ENCODE measurements around the gene FLT3. TPM values are rescaled to one million over a fixed set of nuclear protein-coding genes. Genes with fewer than 3 reads are reported as not detected.
A peak's percentile ranks its signal among the peaks of the same experiment; 100 is the strongest.

The FLT3 gene
- polyA plus RNA-seq, 2 of the 4 experiments (the other 2 are of a cell fraction), result not detected

DNA sequence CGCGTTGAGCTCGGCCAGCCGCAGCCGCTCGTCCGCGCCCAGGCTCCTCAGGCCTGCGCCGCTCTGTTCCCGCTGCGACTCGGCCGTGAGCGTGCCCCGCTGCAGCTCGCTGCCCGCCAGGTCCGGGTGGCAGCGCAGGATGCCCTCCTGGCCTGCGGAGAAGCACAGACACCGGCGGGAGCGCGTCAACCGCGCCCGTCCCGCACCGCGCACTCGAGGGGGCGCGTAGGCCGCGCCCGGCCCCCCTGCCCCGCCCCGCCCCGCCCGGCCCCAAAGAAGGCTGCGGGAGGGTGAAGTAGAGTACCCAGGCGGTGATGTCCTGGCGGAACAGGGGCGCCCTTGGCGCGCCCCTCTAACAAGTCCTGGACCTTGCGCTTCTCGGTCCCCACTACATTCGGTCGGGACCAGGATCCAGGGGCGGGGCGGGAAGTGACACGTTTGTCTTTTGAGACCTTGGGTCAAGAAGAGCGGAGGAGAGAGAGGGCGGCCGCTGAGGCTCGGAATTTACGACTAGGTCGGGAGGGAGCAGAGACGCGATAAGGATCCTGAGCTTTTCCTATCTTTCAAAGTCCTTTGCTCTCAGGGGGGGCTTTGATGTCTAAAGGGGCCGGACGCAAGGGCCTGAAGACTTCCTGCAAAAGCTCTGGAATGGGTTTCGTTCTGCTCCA lies 121.9 kb downstream of the FLT3 start:
- POLR2A ChIA-PET, result no interaction called here
- H3K27ac ChIP-seq, result no peak overlapping the region
- FAIRE-seq (no peak), ATAC-seq (peak in 1 of 2 experiments; percentile 32; a peak in 2 of 6 replicates), DNase-seq (ENCODE audit: low read depth in 1 of 2, low spot score in 1 of 2) (no peak)
- no peaks in the 10 kb centered on the region for H3K9me3 ChIP-seq
- no peaks in the 10 kb centered on the region; the same call in 2 of the 3 replicates for H3K4me1 ChIP-seq
- peak overlapping the region; percentile 31 for H3K4me3 ChIP-seq
- no peak for TF ChIP-seq HOXB13 (CRISPR knock-in tag; IDR thresholded peaks at IDR 0.05; ENCODE audit: low read depth)
- TF ChIP-seq, protein P1, sequence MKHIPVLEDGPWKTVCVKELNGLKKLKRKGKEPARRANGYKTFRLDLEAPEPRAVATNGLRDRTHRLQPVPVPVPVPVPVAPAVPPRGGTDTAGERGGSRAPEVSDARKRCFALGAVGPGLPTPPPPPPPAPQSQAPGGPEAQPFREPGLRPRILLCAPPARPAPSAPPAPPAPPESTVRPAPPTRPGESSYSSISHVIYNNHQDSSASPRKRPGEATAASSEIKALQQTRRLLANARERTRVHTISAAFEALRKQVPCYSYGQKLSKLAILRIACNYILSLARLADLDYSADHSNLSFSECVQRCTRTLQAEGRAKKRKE (CRISPR knock-in tag; IDR thresholded peaks at IDR 0.05; ENCODE audit: low read depth), result no peak
- peak overlapping the region; percentile 74 for H3K4me2 ChIP-seq
- CTCF ChIA-PET, result interaction anchor here (1.1 to 11.2 kb wide), 3 partner anchors 25 to 616 kb away, joined by 4 to 120 read pairs (median 7); no protein-coding TSS in a partner anchor
- 30% methylated on average over 7 of the region's 65 CpGs for WGBS (ENCODE audit: missing lambda C conversion rate)

DNA sequence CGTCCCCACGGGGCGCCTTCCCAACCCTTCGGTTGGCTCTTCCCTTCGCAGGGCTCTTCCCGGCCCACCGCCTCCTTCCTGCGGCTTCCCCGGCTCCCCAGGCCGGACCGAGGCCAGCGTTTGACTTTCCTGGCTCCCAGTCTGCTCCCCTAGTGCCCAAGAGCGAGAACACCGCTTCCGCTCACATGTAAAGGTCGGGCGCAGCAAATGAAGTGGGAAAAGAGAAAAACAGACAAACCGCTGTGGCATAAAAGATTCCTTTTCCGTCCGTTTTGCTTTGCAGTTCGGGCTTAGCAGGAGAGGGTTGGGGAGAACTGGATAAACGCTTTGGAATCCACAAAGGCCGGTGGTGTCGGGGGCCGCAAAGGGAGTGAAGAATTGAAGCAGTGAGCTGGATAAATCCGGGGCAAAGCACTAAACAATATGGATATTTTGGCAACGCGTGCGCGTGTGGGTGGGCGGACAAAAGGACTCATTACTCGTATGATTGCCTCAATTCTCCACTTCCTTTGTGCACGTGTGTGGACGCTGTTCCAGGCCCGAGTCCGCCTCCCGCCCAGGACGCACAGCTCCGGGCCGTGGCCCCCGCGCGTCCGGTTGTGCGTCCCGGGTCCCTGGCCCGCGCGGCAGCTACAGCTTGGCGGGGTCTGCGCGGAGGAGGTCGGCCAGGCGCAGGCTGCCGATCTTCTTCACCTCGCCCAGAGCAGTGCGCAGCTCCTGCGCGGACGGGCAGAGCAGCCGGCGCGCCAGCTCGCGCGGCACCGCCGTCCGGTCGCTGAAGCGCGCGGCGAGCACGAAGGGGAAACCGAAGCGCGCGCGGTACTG lies 122.7 kb downstream of the FLT3 start:
- TF ChIP-seq ZNF302 (CRISPR knock-in tag; IDR thresholded peaks at IDR 0.05) (no peak), FOXS1 (CRISPR knock-in tag; IDR thresholded peaks at IDR 0.05) (no peak), KDM1A (IDR thresholded peaks at IDR 0.05; ENCODE audit: low read depth) (no peak), SMC3 (IDR thresholded peaks at IDR 0.05) (no peak), GATA3 (IDR thresholded peaks at IDR 0.05; ENCODE audit: borderline replicate concordance) (no peak), HDAC2 (IDR thresholded peaks at IDR 0.05) (no peak), NPAS2 (CRISPR knock-in tag; IDR thresholded peaks at IDR 0.05; ENCODE audit: borderline replicate concordance) (no peak), RNF2 (IDR thresholded peaks at IDR 0.05; ENCODE audit: borderline replicate concordance, low read depth) (no peak)
- TF ChIP-seq, protein P2, sequence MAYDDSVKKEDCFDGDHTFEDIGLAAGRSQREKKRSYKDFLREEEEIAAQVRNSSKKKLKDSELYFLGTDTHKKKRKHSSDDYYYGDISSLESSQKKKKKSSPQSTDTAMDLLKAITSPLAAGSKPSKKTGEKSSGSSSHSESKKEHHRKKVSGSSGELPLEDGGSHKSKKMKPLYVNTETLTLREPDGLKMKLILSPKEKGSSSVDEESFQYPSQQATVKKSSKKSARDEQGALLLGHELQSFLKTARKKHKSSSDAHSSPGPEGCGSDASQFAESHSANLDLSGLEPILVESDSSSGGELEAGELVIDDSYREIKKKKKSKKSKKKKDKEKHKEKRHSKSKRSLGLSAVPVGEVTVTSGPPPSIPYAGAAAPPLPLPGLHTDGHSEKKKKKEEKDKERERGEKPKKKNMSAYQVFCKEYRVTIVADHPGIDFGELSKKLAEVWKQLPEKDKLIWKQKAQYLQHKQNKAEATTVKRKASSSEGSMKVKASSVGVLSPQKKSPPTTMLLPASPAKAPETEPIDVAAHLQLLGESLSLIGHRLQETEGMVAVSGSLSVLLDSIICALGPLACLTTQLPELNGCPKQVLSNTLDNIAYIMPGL (CRISPR knock-in tag; IDR thresholded peaks at IDR 0.05; ENCODE audit: borderline replicate concordance), result no peak
- TF ChIP-seq, protein P3, sequence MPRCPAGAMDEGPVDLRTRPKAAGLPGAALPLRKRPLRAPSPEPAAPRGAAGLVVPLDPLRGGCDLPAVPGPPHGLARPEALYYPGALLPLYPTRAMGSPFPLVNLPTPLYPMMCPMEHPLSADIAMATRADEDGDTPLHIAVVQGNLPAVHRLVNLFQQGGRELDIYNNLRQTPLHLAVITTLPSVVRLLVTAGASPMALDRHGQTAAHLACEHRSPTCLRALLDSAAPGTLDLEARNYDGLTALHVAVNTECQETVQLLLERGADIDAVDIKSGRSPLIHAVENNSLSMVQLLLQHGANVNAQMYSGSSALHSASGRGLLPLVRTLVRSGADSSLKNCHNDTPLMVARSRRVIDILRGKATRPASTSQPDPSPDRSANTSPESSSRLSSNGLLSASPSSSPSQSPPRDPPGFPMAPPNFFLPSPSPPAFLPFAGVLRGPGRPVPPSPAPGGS (IDR thresholded peaks at IDR 0.05), result no peak
- Histone ChIP-seq H3K27ac (no peak overlapping the region), H3K4me3 (peak overlapping the region; percentile 31; the same call in 2 of the 3 replicates), H3K4me1 (no peaks in the 10 kb centered on the region; the same call in 2 of the 3 replicates), H3K9me3 (no peaks in the 10 kb centered on the region), H3K4me2 (peak overlapping the region; percentile 74)
- DNase-seq (ENCODE audit: low read depth in 1 of 2, low spot score in 1 of 2) (peak in 1 of 2 experiments; percentile 29), ATAC-seq (peak; percentile 27 to 68; a peak in 3 of 6 replicates), FAIRE-seq (no peak)
- 12% methylated on average over 29 of the region's 80 CpGs for WGBS (ENCODE audit: missing lambda C conversion rate)
- POLR2A ChIA-PET, result no interaction called here
- CTCF ChIA-PET, result interaction anchor here (1.1 to 11.2 kb wide), 3 partner anchors 24 to 616 kb away, joined by 4 to 120 read pairs (median 7); no protein-coding TSS in a partner anchor

DNA sequence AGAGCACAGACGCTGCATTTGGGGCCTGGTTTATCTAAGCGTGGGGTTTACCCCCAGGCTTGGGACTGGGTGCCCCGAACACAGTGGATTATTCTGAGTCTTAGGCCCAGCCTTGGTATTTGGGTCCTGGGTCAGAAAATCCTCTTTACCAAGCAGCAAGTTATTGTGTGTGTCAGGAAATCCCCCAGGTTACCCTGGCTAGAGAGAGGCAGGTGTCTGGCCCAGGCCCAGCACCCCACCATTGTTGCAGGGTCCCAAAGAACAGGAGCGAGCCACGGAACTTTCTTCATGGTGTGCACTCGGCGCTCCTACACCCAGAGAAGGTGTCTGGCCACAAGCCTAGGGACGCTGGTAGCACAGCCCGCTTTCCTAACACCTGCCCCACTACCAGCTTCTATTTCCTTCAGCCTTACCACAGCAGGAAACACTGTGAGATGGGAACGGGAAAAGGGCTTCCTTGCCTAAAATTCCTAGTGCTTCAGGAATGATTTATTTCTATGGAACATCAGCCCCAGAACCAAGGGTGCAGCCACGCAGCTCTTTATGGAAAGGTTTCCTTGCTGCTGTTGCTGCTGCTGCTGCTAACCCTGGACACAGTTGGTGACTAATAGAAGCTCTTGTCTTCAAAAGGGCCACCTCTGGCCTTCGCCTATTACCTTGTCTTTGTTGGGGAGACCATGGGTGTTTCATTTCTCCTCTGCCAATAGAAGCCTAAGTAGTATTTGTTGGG lies 123.8 kb downstream of the FLT3 start:
- H3K4me1 ChIP-seq, result no peaks in the 10 kb centered on the region; the same call in 2 of the 3 replicates
- 84% methylated on average over 11 of the region's 12 CpGs for WGBS (ENCODE audit: missing lambda C conversion rate)
- ATAC-seq (no peak), DNase-seq (ENCODE audit: low read depth in 1 of 2, low spot score in 1 of 2) (no peak), FAIRE-seq (no peak)
- no peaks in the 10 kb centered on the region for H3K9me3 ChIP-seq
- TF ChIP-seq KDM1A (IDR thresholded peaks at IDR 0.05; ENCODE audit: low read depth) (no peak), RNF2 (IDR thresholded peaks at IDR 0.05; ENCODE audit: borderline replicate concordance, low read depth) (no peak), RARB (CRISPR knock-in tag; IDR thresholded peaks at IDR 0.05) (no peak), RFX5 (IDR thresholded peaks at IDR 0.05) (no peak), FOSL2 (IDR thresholded peaks at IDR 0.05) (no peak), FOSL2 (CRISPR knock-in tag; IDR thresholded peaks at IDR 0.05) (no peak)
- TF ChIP-seq, protein P2 (CRISPR knock-in tag; IDR thresholded peaks at IDR 0.05; ENCODE audit: borderline replicate concordance), result no peak
- H3K27ac ChIP-seq, result no peak overlapping the region
- H3K4me2 ChIP-seq, result no peak overlapping the region
- ChIA-PET POLR2A (no interaction called here), CTCF (interaction anchor here (1.1 to 1.9 kb wide), 6 partner anchors 8 to 601 kb away, joined by 3 to 7 read pairs (median 5); no protein-coding TSS in a partner anchor)
- H3K4me3 ChIP-seq, result no peak overlapping the region

All from A549 (cell line).